ENCODE measurements around the gene SHISA9. TPM values are rescaled to one million over a fixed set of nuclear protein-coding genes. Genes with fewer than 3 reads are reported as not detected.

The SHISA9 gene
- total and polyA plus RNA-seq, 3 donors from 2014 or later, result 0.46 to 1.0 (median 0.68) TPM

GRCh38 chr16:13013043-13013442 is 111.6 kb downstream of the SHISA9 start:
- no peak for DNase-seq
- Histone ChIP-seq H3K9me3 (no peaks in the 10 kb centered on the region), H3K4me1 (no peaks in the 10 kb centered on the region), H3K4me3 (no peak overlapping the region), H3K27ac (no peak overlapping the region), H3K27me3 (no peaks in the 10 kb centered on the region), H3K36me3 (ENCODE audit: low read depth, missing control alignments) (no peaks in the 10 kb centered on the region)
- WGBS, 2 donors, result 57 to 60% methylated on average over 5 to 6 of the region's 6 CpGs
- intact Hi-C loops (cut with DNase I; ENCODE audit: low total_unique reads), result no loop called here
- TF ChIP-seq CTCF (IDR thresholded peaks at IDR 0.05), result no peak
- TF ChIP-seq POLR2A (IDR thresholded peaks at IDR 0.05), result no peak

DNA sequence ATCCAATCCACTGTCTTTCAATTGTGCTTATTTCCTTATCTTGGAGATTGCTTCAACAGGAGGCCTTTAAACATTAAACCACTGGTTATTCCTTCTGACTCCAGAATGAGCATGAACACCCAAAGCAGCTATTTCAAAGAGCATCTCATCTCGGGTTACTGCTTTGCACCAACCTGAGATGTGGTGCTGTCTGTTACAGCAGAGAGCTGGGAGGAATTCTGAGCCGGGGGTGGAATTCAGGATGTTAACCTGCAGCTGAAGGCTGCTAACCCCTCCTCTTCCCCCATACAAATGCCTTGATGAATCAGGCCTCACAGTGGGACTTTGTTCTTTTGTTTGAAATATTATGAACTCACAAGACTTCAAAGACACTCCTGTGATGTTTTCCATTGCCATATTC is 113.1 kb downstream of the SHISA9 start:
- 31 to 44% methylated on average over 2 of the region's 2 CpGs for WGBS, 2 donors
- no peak overlapping the region for H3K27ac ChIP-seq

DNA sequence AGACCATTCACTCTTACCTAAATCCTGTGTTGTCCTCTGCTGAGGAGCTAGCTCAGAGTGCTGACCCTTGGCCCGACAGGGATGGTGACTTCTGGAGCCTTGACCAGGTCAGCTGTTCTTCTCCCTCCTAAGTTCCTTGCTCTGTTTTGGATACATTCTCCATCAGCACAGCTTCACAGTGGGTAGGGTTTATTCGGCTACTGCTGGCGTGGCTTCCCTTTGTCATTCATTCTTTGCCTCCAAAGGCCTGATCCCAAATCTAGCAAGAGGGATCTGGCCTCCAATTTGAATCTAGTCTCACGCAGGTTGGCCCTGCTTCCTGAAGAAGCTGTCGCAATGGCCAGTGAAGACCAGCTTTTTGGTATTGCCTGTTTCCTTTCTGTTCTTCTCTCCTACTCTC is 116.6 kb downstream of the SHISA9 start:
- DNase-seq, result no peak
- TF ChIP-seq CTCF (IDR thresholded peaks at IDR 0.05) (no peak), POLR2A (IDR thresholded peaks at IDR 0.05) (no peak)

More for the DNA sequence above, 113.1 kb downstream of the SHISA9 start:
- Histone ChIP-seq H3K27me3 (no peaks in the 10 kb centered on the region), H3K4me3 (no peak overlapping the region), H3K4me1 (no peaks in the 10 kb centered on the region), H3K36me3 (ENCODE audit: low read depth, missing control alignments) (no peaks in the 10 kb centered on the region), H3K9me3 (no peaks in the 10 kb centered on the region)
- intact Hi-C loops (cut with DNase I; ENCODE audit: low total_unique reads), result no loop called here
- no peak for DNase-seq
- TF ChIP-seq POLR2A (IDR thresholded peaks at IDR 0.05) (no peak), CTCF (IDR thresholded peaks at IDR 0.05) (no peak)

DNA sequence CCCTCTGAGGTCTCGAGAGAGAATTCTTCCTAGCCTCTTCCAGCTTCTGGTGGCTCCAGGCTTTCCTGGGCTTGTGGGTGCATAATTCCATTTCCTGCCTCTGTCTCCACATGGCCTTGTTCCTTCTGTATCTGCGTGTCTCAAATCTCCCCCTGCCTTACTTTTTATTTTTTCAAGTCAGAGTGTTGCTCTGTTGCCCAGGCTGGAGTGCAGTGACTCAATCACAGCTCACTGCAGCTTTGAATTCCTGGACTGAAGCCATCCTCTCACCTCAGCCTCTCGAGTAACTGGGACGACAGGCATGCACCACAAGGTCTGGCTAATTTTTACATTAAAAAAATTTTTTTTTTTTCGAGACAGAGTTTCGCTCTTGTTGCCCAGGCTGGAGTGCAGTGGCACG is 120.6 kb downstream of the SHISA9 start:
- H3K27ac ChIP-seq, result no peak overlapping the region

More for the DNA sequence above, 116.6 kb downstream of the SHISA9 start:
- Histone ChIP-seq H3K27ac (no peak overlapping the region), H3K27me3 (no peaks in the 10 kb centered on the region), H3K36me3 (ENCODE audit: low read depth, missing control alignments) (no peaks in the 10 kb centered on the region), H3K4me1 (no peaks in the 10 kb centered on the region), H3K9me3 (no peaks in the 10 kb centered on the region), H3K4me3 (no peak overlapping the region)
- WGBS, 2 donors, result 73% methylated on average over 5 of the region's 5 CpGs
- intact Hi-C loops (cut with DNase I; ENCODE audit: low total_unique reads), result no loop called here

More for the DNA sequence above, 120.6 kb downstream of the SHISA9 start:
- no peaks in the 10 kb centered on the region for H3K9me3 ChIP-seq
- intact Hi-C loops (cut with DNase I; ENCODE audit: low total_unique reads), result no loop called here
- WGBS, 2 donors, result 79 to 85% methylated on average over 7 of the region's 7 CpGs
- no peak for TF ChIP-seq POLR2A (IDR thresholded peaks at IDR 0.05)
- no peak for TF ChIP-seq CTCF (IDR thresholded peaks at IDR 0.05)
- H3K36me3 ChIP-seq (ENCODE audit: low read depth, missing control alignments), result no peaks in the 10 kb centered on the region
- no peak for DNase-seq
- H3K4me1 ChIP-seq, result no peaks in the 10 kb centered on the region
- H3K27me3 ChIP-seq, result no peaks in the 10 kb centered on the region
- no peak overlapping the region for H3K4me3 ChIP-seq
